ENCODE measurements around the gene AVPI1.
"Not testable (repeated sequence)": the region's sequence is repeated elsewhere in the genome, so short reads cannot be mapped to it uniquely, and the experiment has no call there.

AVPI1 gene

GRCh38 chr10:97713826-97714400, 26.9 kb upstream of the AVPI1 start:
- H3K4me3 ChIP-seq (ENCODE audit: low read depth, low read length): peak overlapping the region; percentile 81
- DNase-seq (ENCODE audit: low read depth): no peak

- peak within 1 kb of the TSS; percentile 81 for H3K4me3 ChIP-seq (ENCODE audit: low read depth, low read length)
- peak; percentile 63 for DNase-seq (ENCODE audit: low read depth)
Measured at GRCh38 chr10:97713339-97713825, 26.3 kb upstream of the AVPI1 start, which contains the start of gene MARVELD1. Gene MARVELD1 (plus strand): TSS chr10:97713730. CDS start chr10:97713877, 147 bp downstream.

GRCh38 chr10:97711640-97712572, 24.9 kb upstream of the AVPI1 start:
- no peak overlapping the region for H3K4me3 ChIP-seq (ENCODE audit: low read depth, low read length)
- DNase-seq (ENCODE audit: low read depth): no peak

- DNase-seq (ENCODE audit: low read depth): peak; percentile 31
- no peak overlapping the region for H3K4me3 ChIP-seq (ENCODE audit: low read depth, low read length)
Measured at GRCh38 chr10:97708976-97709946, 22.2 kb upstream of the AVPI1 start.

GRCh38 chr10:97708167-97708566, 21.1 kb upstream of the AVPI1 start:
- DNase-seq (ENCODE audit: low read depth): no peak
- H3K4me3 ChIP-seq (ENCODE audit: low read depth, low read length): no peak overlapping the region

- DNase-seq (ENCODE audit: low read depth): no peak
- H3K4me3 ChIP-seq (ENCODE audit: low read depth, low read length): no peak overlapping the region
Measured at GRCh38 chr10:97707134-97707861, 20.3 kb upstream of the AVPI1 start.

- no peak overlapping the region for H3K4me3 ChIP-seq (ENCODE audit: low read depth, low read length)
- no peak for DNase-seq (ENCODE audit: low read depth)
Measured at GRCh38 chr10:97705006-97705670, 18.1 kb upstream of the AVPI1 start.

GRCh38 chr10:97704341-97704740, 17.3 kb upstream of the AVPI1 start:
- H3K4me3 ChIP-seq (ENCODE audit: low read depth, low read length): no peak overlapping the region

GRCh38 chr10:97703398-97704067, 16.5 kb upstream of the AVPI1 start:
- DNase-seq (ENCODE audit: low read depth): no peak
- H3K4me3 ChIP-seq (ENCODE audit: low read depth, low read length): no peak overlapping the region

More at GRCh38 chr10:97704341-97704740, 17.3 kb upstream of the AVPI1 start:
- DNase-seq (ENCODE audit: low read depth): no peak

GRCh38 chr10:97701438-97702069, 14.5 kb upstream of the AVPI1 start:
- DNase-seq (ENCODE audit: low read depth): no peak

GRCh38 chr10:97698072-97698655, 11.1 kb upstream of the AVPI1 start:
- not testable (repeated sequence) for DNase-seq (ENCODE audit: low read depth); H3K4me3 ChIP-seq (ENCODE audit: low read depth, low read length)

More at GRCh38 chr10:97701438-97702069, 14.5 kb upstream of the AVPI1 start:
- H3K4me3 ChIP-seq (ENCODE audit: low read depth, low read length): no peak overlapping the region

- DNase-seq (ENCODE audit: low read depth): no peak
- no peak overlapping the region for H3K4me3 ChIP-seq (ENCODE audit: low read depth, low read length)
Measured at GRCh38 chr10:97690133-97690532, 3.1 kb upstream of the AVPI1 start.

- DNase-seq (ENCODE audit: low read depth): peak; percentile 88
- H3K4me3 ChIP-seq (ENCODE audit: low read depth, low read length): no peak overlapping the region
Measured at GRCh38 chr10:97689559-97690020, 2.5 kb upstream of the AVPI1 start.

GRCh38 chr10:97687785-97688781, 1.0 kb upstream of the AVPI1 start:
- peak overlapping the region; percentile 73 for H3K4me3 ChIP-seq (ENCODE audit: low read depth, low read length)

GRCh38 chr10:97686301-97686961, 610 bp downstream of the AVPI1 start:
- H3K4me3 ChIP-seq (ENCODE audit: low read depth, low read length): peak overlapping the region; percentile 73
- no peak for DNase-seq (ENCODE audit: low read depth)

More at GRCh38 chr10:97687785-97688781, 1.0 kb upstream of the AVPI1 start:
- peak; percentile 71 for DNase-seq (ENCODE audit: low read depth)

Measured in skeletal muscle cell (primary cell).